ENCODE measurements around the gene IGBP1.
"Not testable (repeated sequence)": the region's sequence is repeated elsewhere in the genome, so short reads cannot be mapped to it uniquely, and the experiment has no call there.

Gene IGBP1

DNA sequence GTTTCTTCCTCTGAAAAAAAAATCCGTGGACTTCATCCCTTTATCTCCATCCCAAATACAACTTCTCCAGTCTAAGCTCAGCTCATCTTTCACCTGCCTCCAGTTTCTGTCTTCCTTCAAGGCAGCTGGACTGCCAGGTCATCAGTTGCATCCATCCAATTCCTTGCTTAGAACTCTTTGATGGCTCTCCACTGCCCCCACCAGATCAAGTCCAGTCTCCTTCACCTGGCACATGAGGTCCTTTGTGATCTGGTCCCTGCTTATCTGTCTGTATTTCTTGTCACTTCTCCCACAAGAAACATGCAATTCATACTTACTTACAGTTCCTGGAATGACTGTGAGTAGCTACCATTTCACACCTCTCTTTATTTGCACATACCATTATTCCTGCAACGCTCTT lies 37.2 kb upstream of the IGBP1 start:
- Histone ChIP-seq H3K4me1 (ENCODE audit: insufficient read depth, low read length, poor library complexity, severe bottlenecking) (no peaks in the 10 kb centered on the region), H3K36me3 (ENCODE audit: insufficient read depth, low read length) (no peaks in the 10 kb centered on the region), H3F3A (ENCODE audit: low read depth) (no peaks in the 10 kb centered on the region), H3K9me2 (replicated peaks; ENCODE audit: low read depth, low read length) (no peaks in the 10 kb centered on the region), H3K9ac (ENCODE audit: low read depth, low read length, poor library complexity, severe bottlenecking) (no peak overlapping the region), H3K9me3 (ENCODE audit: insufficient read depth, low read depth, low read length) (no peaks in the 10 kb centered on the region), H3K4me2 (ENCODE audit: low read depth, low read length, poor library complexity, severe bottlenecking) (no peak overlapping the region), H2AFZ (ENCODE audit: low read length) (no peak overlapping the region), H3K79me2 (ENCODE audit: insufficient read depth, low read length) (no peaks in the 10 kb centered on the region), H4K20me1 (ENCODE audit: insufficient read depth, low read length, poor library complexity, severe bottlenecking) (no peaks in the 10 kb centered on the region), H3K27me3 (ENCODE audit: insufficient read depth, low read length, poor library complexity, severe bottlenecking) (no peaks in the 10 kb centered on the region), H3K4me3 (ENCODE audit: low read length, poor library complexity, severe bottlenecking) (no peak overlapping the region)
- TF ChIP-seq EZH2phosphoT487 (IDR thresholded peaks at IDR 0.05; ENCODE audit: borderline replicate concordance) = no peak
- TF ChIP-seq, protein P1, sequence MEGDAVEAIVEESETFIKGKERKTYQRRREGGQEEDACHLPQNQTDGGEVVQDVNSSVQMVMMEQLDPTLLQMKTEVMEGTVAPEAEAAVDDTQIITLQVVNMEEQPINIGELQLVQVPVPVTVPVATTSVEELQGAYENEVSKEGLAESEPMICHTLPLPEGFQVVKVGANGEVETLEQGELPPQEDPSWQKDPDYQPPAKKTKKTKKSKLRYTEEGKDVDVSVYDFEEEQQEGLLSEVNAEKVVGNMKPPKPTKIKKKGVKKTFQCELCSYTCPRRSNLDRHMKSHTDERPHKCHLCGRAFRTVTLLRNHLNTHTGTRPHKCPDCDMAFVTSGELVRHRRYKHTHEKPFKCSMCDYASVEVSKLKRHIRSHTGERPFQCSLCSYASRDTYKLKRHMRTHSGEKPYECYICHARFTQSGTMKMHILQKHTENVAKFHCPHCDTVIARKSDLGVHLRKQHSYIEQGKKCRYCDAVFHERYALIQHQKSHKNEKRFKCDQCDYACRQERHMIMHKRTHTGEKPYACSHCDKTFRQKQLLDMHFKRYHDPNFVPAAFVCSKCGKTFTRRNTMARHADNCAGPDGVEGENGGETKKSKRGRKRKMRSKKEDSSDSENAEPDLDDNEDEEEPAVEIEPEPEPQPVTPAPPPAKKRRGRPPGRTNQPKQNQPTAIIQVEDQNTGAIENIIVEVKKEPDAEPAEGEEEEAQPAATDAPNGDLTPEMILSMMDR (conservative IDR thresholded peaks at IDR 0.05; ENCODE audit: low read length) = 0 out of 2 replicates have a peak, but pooled peaks have one; percentile 16

DNA sequence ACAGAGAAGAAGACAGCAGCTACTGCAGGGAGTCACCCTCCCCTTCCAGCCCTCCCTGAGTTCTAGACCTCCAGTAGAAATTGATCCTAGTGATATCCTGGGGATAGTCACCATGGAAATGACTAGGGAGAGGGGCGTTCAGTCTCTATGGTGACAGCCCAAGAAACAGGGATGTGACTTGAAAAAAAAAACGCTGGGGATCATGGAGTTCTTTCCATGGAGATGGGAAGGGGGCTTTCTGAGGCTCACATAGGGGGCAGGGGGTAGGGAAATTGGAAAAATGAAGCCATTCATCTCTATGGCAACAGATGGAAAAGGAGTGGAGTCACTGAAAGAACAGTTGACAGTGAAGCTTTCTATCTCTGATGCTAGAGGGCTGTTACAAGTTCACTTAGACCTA lies 28.0 kb upstream of the IGBP1 start:
- H3K27me3 ChIP-seq (ENCODE audit: insufficient read depth, low read length, poor library complexity, severe bottlenecking) = no peaks in the 10 kb centered on the region
- no peak overlapping the region for H2AFZ ChIP-seq (ENCODE audit: low read length)
- H3F3A ChIP-seq (ENCODE audit: low read depth) = no peaks in the 10 kb centered on the region
- H3K4me3 ChIP-seq (ENCODE audit: low read length, poor library complexity, severe bottlenecking) = no peak overlapping the region
- no peaks in the 10 kb centered on the region for H3K9me3 ChIP-seq (ENCODE audit: insufficient read depth, low read depth, low read length)
- H3K9me2 ChIP-seq (replicated peaks; ENCODE audit: low read depth, low read length) = no peaks in the 10 kb centered on the region
- H3K4me2 ChIP-seq (ENCODE audit: low read depth, low read length, poor library complexity, severe bottlenecking) = no peak overlapping the region
- H3K4me1 ChIP-seq (ENCODE audit: insufficient read depth, low read length, poor library complexity, severe bottlenecking) = no peaks in the 10 kb centered on the region
- no peaks in the 10 kb centered on the region for H3K79me2 ChIP-seq (ENCODE audit: insufficient read depth, low read length)
- TF ChIP-seq, protein P1 (conservative IDR thresholded peaks at IDR 0.05; ENCODE audit: low read length) = no peak
- no peaks in the 10 kb centered on the region for H3K36me3 ChIP-seq (ENCODE audit: insufficient read depth, low read length)
- no peaks in the 10 kb centered on the region for H4K20me1 ChIP-seq (ENCODE audit: insufficient read depth, low read length, poor library complexity, severe bottlenecking)
- no peak overlapping the region for H3K9ac ChIP-seq (ENCODE audit: low read depth, low read length, poor library complexity, severe bottlenecking)

DNA sequence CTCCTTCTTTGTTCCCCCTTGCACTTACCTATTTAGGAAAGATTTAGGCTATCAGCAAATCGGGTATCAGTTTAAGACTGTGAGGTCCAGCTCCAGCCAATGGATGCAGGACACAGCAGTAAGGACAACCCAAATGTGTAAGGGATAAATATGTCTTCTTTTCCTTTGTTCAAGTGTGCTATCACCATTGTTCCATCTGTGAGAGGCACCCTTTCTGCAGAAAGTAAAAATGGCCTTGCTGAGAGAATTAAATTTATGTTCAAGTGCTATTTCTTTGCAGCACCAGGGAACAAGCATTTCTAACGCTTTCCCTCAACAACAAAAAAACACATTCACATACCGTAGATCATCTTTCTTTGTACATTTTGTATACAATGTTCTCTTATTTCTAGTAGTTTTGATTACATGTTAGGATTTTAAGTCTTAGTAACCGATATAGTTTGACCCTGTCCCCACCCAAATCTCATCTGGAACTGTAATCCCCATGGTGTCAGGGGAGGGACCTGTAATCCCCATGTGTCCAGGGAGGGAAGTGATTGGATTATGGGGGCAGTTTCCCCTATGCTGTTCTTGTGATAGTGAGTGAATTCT lies 21.7 kb upstream of the IGBP1 start:
- H3K9me3 ChIP-seq (ENCODE audit: insufficient read depth, low read depth, low read length); H3K9ac ChIP-seq (ENCODE audit: low read depth, low read length, poor library complexity, severe bottlenecking); H3K4me2 ChIP-seq (ENCODE audit: low read depth, low read length, poor library complexity, severe bottlenecking); H3K9me2 ChIP-seq (replicated peaks; ENCODE audit: low read depth, low read length); H3F3A ChIP-seq (ENCODE audit: low read depth); H3K36me3 ChIP-seq (ENCODE audit: insufficient read depth, low read length); H3K4me1 ChIP-seq (ENCODE audit: insufficient read depth, low read length, poor library complexity, severe bottlenecking); H3K4me3 ChIP-seq (ENCODE audit: low read length, poor library complexity, severe bottlenecking); H2AFZ ChIP-seq (ENCODE audit: low read length); H3K27me3 ChIP-seq (ENCODE audit: insufficient read depth, low read length, poor library complexity, severe bottlenecking); H4K20me1 ChIP-seq (ENCODE audit: insufficient read depth, low read length, poor library complexity, severe bottlenecking); H3K79me2 ChIP-seq (ENCODE audit: insufficient read depth, low read length): not testable (repeated sequence)

DNA sequence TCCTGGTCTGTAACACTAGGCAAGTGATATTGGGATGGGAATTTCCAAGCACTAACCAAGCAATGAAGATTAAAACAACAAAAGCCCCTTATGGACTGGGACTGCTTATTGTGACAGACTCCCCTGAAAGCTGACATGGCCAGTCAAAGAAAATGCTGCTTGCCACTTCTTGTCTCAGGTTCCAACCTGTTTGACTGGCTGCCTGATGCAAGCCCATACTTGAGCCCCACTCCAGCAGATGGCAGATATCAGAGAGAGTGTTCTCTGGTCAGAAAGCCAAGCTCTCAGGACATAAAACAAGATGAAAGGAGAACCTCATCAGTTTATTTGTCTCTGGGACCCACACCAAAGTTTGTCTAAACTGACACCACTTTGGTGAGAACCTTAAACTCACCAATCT lies 15.5 kb upstream of the IGBP1 start:
- TF ChIP-seq EZH2phosphoT487 (IDR thresholded peaks at IDR 0.05; ENCODE audit: borderline replicate concordance) = no peak
- TF ChIP-seq, protein P1 (conservative IDR thresholded peaks at IDR 0.05; ENCODE audit: low read length) = no peak
- H3K79me2 ChIP-seq (ENCODE audit: insufficient read depth, low read length) = no peaks in the 10 kb centered on the region
- H3F3A ChIP-seq (ENCODE audit: low read depth) = no peaks in the 10 kb centered on the region
- H4K20me1 ChIP-seq (ENCODE audit: insufficient read depth, low read length, poor library complexity, severe bottlenecking) = no peaks in the 10 kb centered on the region
- H3K9ac ChIP-seq (ENCODE audit: low read depth, low read length, poor library complexity, severe bottlenecking) = no peak overlapping the region
- no peaks in the 10 kb centered on the region for H3K36me3 ChIP-seq (ENCODE audit: insufficient read depth, low read length)
- H3K4me3 ChIP-seq (ENCODE audit: low read length, poor library complexity, severe bottlenecking) = no peak overlapping the region
- H3K9me3 ChIP-seq (ENCODE audit: insufficient read depth, low read depth, low read length) = no peaks in the 10 kb centered on the region
- H3K4me1 ChIP-seq (ENCODE audit: insufficient read depth, low read length, poor library complexity, severe bottlenecking) = no peaks in the 10 kb centered on the region
- no peaks in the 10 kb centered on the region for H3K9me2 ChIP-seq (replicated peaks; ENCODE audit: low read depth, low read length)
- H3K4me2 ChIP-seq (ENCODE audit: low read depth, low read length, poor library complexity, severe bottlenecking) = no peak overlapping the region
- no peaks in the 10 kb centered on the region for H3K27me3 ChIP-seq (ENCODE audit: insufficient read depth, low read length, poor library complexity, severe bottlenecking)
- H2AFZ ChIP-seq (ENCODE audit: low read length) = no peak overlapping the region

DNA sequence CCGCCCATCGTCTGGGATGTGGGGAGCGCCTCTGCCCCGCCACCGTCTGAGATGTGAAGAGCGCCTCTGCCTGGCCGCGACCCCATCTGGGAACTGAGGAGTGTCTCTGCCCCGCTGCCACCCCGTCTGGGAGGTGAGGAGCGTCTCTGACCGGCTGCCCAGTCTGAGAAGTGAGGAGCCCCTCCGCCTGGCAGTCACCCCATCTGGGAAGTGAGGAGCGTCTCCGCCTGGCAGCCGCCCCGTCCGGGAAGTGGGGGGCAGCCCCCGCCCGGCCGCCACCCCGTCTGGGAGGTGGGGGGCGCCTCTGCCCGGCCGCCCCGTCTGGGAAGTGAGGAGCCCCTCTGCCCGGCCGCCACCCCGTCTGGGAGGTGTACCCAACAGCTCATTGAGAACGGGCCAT lies 10.2 kb upstream of the IGBP1 start:
- H3K4me1 ChIP-seq (ENCODE audit: insufficient read depth, low read length, poor library complexity, severe bottlenecking); H3K9me2 ChIP-seq (replicated peaks; ENCODE audit: low read depth, low read length); H2AFZ ChIP-seq (ENCODE audit: low read length); H3K9me3 ChIP-seq (ENCODE audit: insufficient read depth, low read depth, low read length); H3K79me2 ChIP-seq (ENCODE audit: insufficient read depth, low read length); H3K9ac ChIP-seq (ENCODE audit: low read depth, low read length, poor library complexity, severe bottlenecking); H3F3A ChIP-seq (ENCODE audit: low read depth); H3K27me3 ChIP-seq (ENCODE audit: insufficient read depth, low read length, poor library complexity, severe bottlenecking); H3K4me3 ChIP-seq (ENCODE audit: low read length, poor library complexity, severe bottlenecking); H4K20me1 ChIP-seq (ENCODE audit: insufficient read depth, low read length, poor library complexity, severe bottlenecking); H3K36me3 ChIP-seq (ENCODE audit: insufficient read depth, low read length); H3K4me2 ChIP-seq (ENCODE audit: low read depth, low read length, poor library complexity, severe bottlenecking): not testable (repeated sequence)
